PFSK-1 (cell line): ENCODE results near the gene ANKS3.

Experiments
- FOXP2 ChIP-seq: optimal IDR thresholded peaks from 2 replicates; pipeline ENCODE3; 2011; ENCODE audit warnings: borderline replicate concordance, control low read depth, inconsistent platforms; ENCODE audit not compliant: insufficient read depth; ENCODE audit errors: extremely low read length, extremely low read depth
- POLR2AphosphoS5 ChIP-seq: IDR thresholded peaks from 2 replicates; pipeline ENCODE4 v1.6.1; 2012; ENCODE audit warnings: low read depth, mild to moderate bottlenecking, control low read depth, low read length, moderate library complexity
- TAF1 ChIP-seq: IDR thresholded peaks from 2 replicates; pipeline ENCODE4 v1.6.1; 2012; ENCODE audit warnings: low read length, control low read depth, borderline replicate concordance; ENCODE audit not compliant: insufficient read depth
- TF ChIP-seq, protein P1 (sequence below), 2 experiments: IDR thresholded peaks; 2 replicates each; pipeline versions ENCODE4 v1.6.1 to v1.8.0; 2011 to 2012; ENCODE audit warnings: low read depth in 2 of 2, low read length in 2 of 2, control low read depth in 1 of 2, inconsistent platforms in 1 of 2, mild to moderate bottlenecking in 1 of 2, moderate library complexity in 1 of 2; ENCODE audit not compliant: insufficient read depth in 1 of 2

DNA sequence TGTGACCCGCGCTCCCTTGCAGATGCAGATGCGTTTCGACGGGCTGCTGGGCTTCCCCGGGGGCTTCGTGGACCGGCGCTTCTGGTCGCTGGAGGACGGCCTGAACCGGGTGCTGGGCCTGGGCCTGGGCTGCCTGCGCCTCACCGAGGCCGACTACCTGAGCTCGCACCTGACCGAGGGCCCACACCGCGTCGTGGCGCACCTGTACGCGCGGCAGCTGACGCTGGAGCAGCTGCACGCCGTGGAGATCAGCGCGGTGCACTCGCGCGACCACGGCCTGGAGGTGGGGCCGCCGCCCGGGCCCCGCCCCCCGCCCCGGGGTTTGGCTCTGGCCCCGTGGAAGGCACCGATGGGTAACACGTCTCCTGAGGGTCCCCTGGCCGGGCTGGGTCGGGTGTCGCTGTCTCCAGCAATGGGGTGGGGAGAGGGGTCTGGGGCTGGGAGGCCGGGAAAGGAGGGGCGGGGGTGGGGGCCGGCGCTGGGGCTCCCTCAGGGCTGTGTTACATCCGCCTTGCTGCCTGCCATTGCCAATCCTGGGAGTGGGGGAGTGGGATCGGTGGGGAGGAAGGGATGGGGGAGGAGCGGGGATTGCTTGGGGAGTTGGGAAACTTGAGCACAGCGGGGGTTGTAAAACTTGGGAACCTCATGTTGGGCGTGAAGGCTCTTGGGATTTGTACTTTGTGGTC is 40.0 kb downstream of the ANKS3 start:
- TF ChIP-seq POLR2AphosphoS5: no peak
- no peak for TF ChIP-seq TAF1
- TF ChIP-seq, protein P1, sequence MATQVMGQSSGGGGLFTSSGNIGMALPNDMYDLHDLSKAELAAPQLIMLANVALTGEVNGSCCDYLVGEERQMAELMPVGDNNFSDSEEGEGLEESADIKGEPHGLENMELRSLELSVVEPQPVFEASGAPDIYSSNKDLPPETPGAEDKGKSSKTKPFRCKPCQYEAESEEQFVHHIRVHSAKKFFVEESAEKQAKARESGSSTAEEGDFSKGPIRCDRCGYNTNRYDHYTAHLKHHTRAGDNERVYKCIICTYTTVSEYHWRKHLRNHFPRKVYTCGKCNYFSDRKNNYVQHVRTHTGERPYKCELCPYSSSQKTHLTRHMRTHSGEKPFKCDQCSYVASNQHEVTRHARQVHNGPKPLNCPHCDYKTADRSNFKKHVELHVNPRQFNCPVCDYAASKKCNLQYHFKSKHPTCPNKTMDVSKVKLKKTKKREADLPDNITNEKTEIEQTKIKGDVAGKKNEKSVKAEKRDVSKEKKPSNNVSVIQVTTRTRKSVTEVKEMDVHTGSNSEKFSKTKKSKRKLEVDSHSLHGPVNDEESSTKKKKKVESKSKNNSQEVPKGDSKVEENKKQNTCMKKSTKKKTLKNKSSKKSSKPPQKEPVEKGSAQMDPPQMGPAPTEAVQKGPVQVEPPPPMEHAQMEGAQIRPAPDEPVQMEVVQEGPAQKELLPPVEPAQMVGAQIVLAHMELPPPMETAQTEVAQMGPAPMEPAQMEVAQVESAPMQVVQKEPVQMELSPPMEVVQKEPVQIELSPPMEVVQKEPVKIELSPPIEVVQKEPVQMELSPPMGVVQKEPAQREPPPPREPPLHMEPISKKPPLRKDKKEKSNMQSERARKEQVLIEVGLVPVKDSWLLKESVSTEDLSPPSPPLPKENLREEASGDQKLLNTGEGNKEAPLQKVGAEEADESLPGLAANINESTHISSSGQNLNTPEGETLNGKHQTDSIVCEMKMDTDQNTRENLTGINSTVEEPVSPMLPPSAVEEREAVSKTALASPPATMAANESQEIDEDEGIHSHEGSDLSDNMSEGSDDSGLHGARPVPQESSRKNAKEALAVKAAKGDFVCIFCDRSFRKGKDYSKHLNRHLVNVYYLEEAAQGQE (IDR thresholded peaks at IDR 0.05; ENCODE audit: insufficient read depth in 1 of 2, low read depth in 2 of 2, low read length in 2 of 2): no peak
- no peak for TF ChIP-seq FOXP2
